SK-N-SH treated with all-trans-retinoic acid at 6 μM for 48 hours (cell line): Measurements from ENCODE around the gene LFNG.

ENCODE experiments used
- ARNTL ChIP-seq: fragments of 450-650 bp; formaldehyde crosslinking; IDR thresholded peaks from 2 replicates; pipeline ENCODE4 v1.5.0; 2020; ENCODE audit warnings: low read depth, mild to moderate bottlenecking, moderate library complexity, borderline replicate concordance
- CREB5 ChIP-seq: fragments of 250-450 bp; sonication (Bioruptor Pico); IDR thresholded peaks from 2 replicates; pipeline ENCODE4 v1.5.1; 2020; ENCODE audit warnings: low read depth, mild to moderate bottlenecking, moderate library complexity
- CSRNP3 ChIP-seq: fragments of 250-450 bp; sonication (Bioruptor Pico); IDR thresholded peaks from 2 replicates; pipeline ENCODE4 v1.5.1; 2021; ENCODE audit warnings: mild to moderate bottlenecking, moderate library complexity
- OSR1 ChIP-seq: fragments of 250-450 bp; sonication (Bioruptor Pico); IDR thresholded peaks from 2 replicates; pipeline ENCODE4 v1.8.0; 2022; ENCODE audit warnings: moderate library complexity, mild to moderate bottlenecking, inconsistent platforms
- PATZ1 ChIP-seq: fragments of 250-450 bp; sonication (Bioruptor Pico); IDR thresholded peaks from 2 replicates; pipeline ENCODE4 v1.8.0; 2020; ENCODE audit warnings: mild to moderate bottlenecking, moderate library complexity, borderline replicate concordance
- RARB ChIP-seq: fragments of 250-450 bp; sonication (Bioruptor Pico); IDR thresholded peaks from 2 replicates; pipeline ENCODE4 v1.8.0; 2021; ENCODE audit warnings: mild to moderate bottlenecking, moderate library complexity
- TCF4 ChIP-seq: fragments of 250-450 bp; sonication (Bioruptor Pico); IDR thresholded peaks from 2 replicates; pipeline ENCODE4 v1.8.0; 2021; ENCODE audit warnings: mild to moderate bottlenecking, moderate library complexity, borderline replicate concordance
- TOX ChIP-seq: fragments of 250-450 bp; sonication (Bioruptor Pico); IDR thresholded peaks from 2 replicates; pipeline ENCODE4 v1.8.0; 2021; ENCODE audit warnings: mild to moderate bottlenecking, moderate library complexity, borderline replicate concordance
- TSHZ2 ChIP-seq: fragments of 250-450 bp; sonication (Bioruptor Pico); IDR thresholded peaks from 2 replicates; pipeline ENCODE4 v1.5.0; 2020; ENCODE audit warnings: mild to moderate bottlenecking, moderate library complexity
- ZC3H10 ChIP-seq: fragments of 250-450 bp; sonication (Bioruptor Pico); IDR thresholded peaks from 2 replicates; pipeline ENCODE4 v1.5.1; 2021; ENCODE audit warnings: mild to moderate bottlenecking, moderate library complexity
- ZFP3 ChIP-seq: fragments of 250-450 bp; sonication (Bioruptor Pico); IDR thresholded peaks from 2 replicates; pipeline ENCODE4 v1.5.0; 2020; ENCODE audit warnings: mild to moderate bottlenecking, moderate library complexity
- ZFP30 ChIP-seq: fragments of 450-650 bp; formaldehyde crosslinking; IDR thresholded peaks from 2 replicates; pipeline ENCODE4 v1.5.0; 2022; ENCODE audit warnings: mild to moderate bottlenecking, moderate library complexity
- ZNF70 ChIP-seq: fragments of 450-650 bp; formaldehyde crosslinking; IDR thresholded peaks from 2 replicates; pipeline ENCODE4 v1.5.0; 2020; ENCODE audit warnings: mild to moderate bottlenecking, moderate library complexity

GRCh38 chr7:2479276-2480069 is 40.1 kb upstream of the LFNG start:
- TF ChIP-seq RARB (CRISPR knock-in tag) (no peak), PATZ1 (no peak), ZNF70 (no peak), TCF4 (CRISPR knock-in tag) (no peak), TOX (CRISPR knock-in tag) (no peak), TSHZ2 (CRISPR knock-in tag) (no peak), OSR1 (CRISPR knock-in tag) (no peak), CREB5 (CRISPR knock-in tag) (no peak), ARNTL (CRISPR knock-in tag) (no peak), ZFP3 (CRISPR knock-in tag) (peak; percentile 97), CSRNP3 (CRISPR knock-in tag) (no peak), ZFP30 (no peak), ZC3H10 (CRISPR knock-in tag) (no peak)
